ENCODE data around the gene ST7L. TPM values are rescaled to one million over a fixed set of nuclear protein-coding genes. Genes with fewer than 3 reads are reported as not detected.

The ST7L gene
- total and polyA plus RNA-seq, 2 donors (not counting 3 experiments of a cell fraction or from before 2014, with no cell fraction given), result 12.3 to 28.4 TPM

GRCh38 chr1:112554411-112554810 is 64.5 kb downstream of the ST7L start:
- no peak for FAIRE-seq
- ChIA-PET POLR2A (no interaction called here), CTCF (interaction anchor here (1.1 to 2.0 kb wide), 2 partner anchors 9 to 11 kb away, joined by 4 to 10 read pairs; no protein-coding TSS in a partner anchor)
- no peaks in the 10 kb centered on the region for H3K79me2 ChIP-seq (ENCODE audit: control insufficient read depth, insufficient read depth, low read length)
- intact Hi-C loops (cut with micrococcal nuclease), result no loop called here
- H3K9me3 ChIP-seq (replicated peaks; ENCODE audit: control insufficient read depth, insufficient read depth, low read length), result no peaks in the 10 kb centered on the region
- H3K4me3 ChIP-seq (replicated peaks in 1 of 3; ENCODE audit: insufficient read depth in 1 of 3, low read depth in 1 of 3, low read length in 3 of 3), result no peak overlapping the region
- DNase-seq (ENCODE audit: low read depth, low spot score), result no peak
- no peak overlapping the region for H3K27ac ChIP-seq (ENCODE audit: insufficient read depth, low read depth, low read length)
- no peaks in the 10 kb centered on the region for H3K36me3 ChIP-seq (ENCODE audit: control insufficient read depth in 2 of 2, extremely low read depth in 1 of 2, insufficient read depth in 2 of 2, low read length in 2 of 2)
- no peak overlapping the region for H3K9ac ChIP-seq (replicated peaks; ENCODE audit: extremely low read depth, insufficient read depth, low read length)
- H4K20me1 ChIP-seq (replicated peaks; ENCODE audit: control insufficient read depth, extremely low read depth, insufficient read depth, low read length), result no peaks in the 10 kb centered on the region
- BruUV-seq (replicated peaks), result no TSS peak
- no peaks in the 10 kb centered on the region for H3K4me1 ChIP-seq (ENCODE audit: control insufficient read depth, extremely low read depth, insufficient read depth, low read length)
- no peak for TF ChIP-seq JUN (IDR thresholded peaks at IDR 0.05; ENCODE audit: borderline replicate concordance, insufficient read depth, insufficient read length, low read depth)
- no peak for TF ChIP-seq POLR2A (IDR thresholded peaks at IDR 0.05; ENCODE audit: low read depth, low read length)
- TF ChIP-seq, protein P1, sequence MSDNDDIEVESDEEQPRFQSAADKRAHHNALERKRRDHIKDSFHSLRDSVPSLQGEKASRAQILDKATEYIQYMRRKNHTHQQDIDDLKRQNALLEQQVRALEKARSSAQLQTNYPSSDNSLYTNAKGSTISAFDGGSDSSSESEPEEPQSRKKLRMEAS (IDR thresholded peaks at IDR 0.05; ENCODE audit: insufficient read depth, insufficient read length), result no peak
- TF ChIP-seq MYC (IDR thresholded peaks at IDR 0.05; ENCODE audit: low read depth, low read length), result no peak
- no peak for TF ChIP-seq GATA2 (IDR thresholded peaks at IDR 0.05; ENCODE audit: insufficient read depth, insufficient read length, low read depth, low read length)
- no peak for TF ChIP-seq FOS (IDR thresholded peaks at IDR 0.05; ENCODE audit: borderline replicate concordance, insufficient read depth, low read length)
- no peak for TF ChIP-seq POLR2AphosphoS5 (IDR thresholded peaks at IDR 0.05; ENCODE audit: insufficient read depth, low read depth, low read length)
- no peak for TF ChIP-seq EZH2 (IDR thresholded peaks at IDR 0.05; ENCODE audit: borderline replicate concordance, low read depth, low read length, severe bottlenecking)
- TF ChIP-seq, protein P2, sequence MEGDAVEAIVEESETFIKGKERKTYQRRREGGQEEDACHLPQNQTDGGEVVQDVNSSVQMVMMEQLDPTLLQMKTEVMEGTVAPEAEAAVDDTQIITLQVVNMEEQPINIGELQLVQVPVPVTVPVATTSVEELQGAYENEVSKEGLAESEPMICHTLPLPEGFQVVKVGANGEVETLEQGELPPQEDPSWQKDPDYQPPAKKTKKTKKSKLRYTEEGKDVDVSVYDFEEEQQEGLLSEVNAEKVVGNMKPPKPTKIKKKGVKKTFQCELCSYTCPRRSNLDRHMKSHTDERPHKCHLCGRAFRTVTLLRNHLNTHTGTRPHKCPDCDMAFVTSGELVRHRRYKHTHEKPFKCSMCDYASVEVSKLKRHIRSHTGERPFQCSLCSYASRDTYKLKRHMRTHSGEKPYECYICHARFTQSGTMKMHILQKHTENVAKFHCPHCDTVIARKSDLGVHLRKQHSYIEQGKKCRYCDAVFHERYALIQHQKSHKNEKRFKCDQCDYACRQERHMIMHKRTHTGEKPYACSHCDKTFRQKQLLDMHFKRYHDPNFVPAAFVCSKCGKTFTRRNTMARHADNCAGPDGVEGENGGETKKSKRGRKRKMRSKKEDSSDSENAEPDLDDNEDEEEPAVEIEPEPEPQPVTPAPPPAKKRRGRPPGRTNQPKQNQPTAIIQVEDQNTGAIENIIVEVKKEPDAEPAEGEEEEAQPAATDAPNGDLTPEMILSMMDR (IDR thresholded peaks at IDR 0.05; ENCODE audit: extremely low read depth in 1 of 2, insufficient read depth in 1 of 2, low read depth in 1 of 2, low read length in 2 of 2), result no peak
- H3K27me3 ChIP-seq (ENCODE audit: control insufficient read depth in 2 of 2, insufficient read depth in 2 of 2, low read length in 2 of 2), result no peaks in the 10 kb centered on the region
- H3K4me2 ChIP-seq (ENCODE audit: insufficient read depth, low read length), result no peak overlapping the region
- no peak overlapping the region for H2AFZ ChIP-seq (ENCODE audit: low read depth, low read length)
- H3K9me1 ChIP-seq (replicated peaks; ENCODE audit: control insufficient read depth, extremely low read depth, insufficient read depth, low read length), result no peaks in the 10 kb centered on the region
- dilution Hi-C loops (cut with MboI; ENCODE audit: extremely low pct_ligation_motif_present, low sequenced_read_pairs), result no loop called here
